Measurements from ENCODE around the gene KDM5A. TPM values are rescaled to one million over a fixed set of nuclear protein-coding genes. Genes with fewer than 3 reads are reported as not detected.

KDM5A gene
- total and polyA plus RNA-seq, 10 of the 15 experiments (the other 5 are each of a cell fraction or from before 2014, with no cell fraction given): 9.0 to 59.9 (median 27.7) TPM

DNA sequence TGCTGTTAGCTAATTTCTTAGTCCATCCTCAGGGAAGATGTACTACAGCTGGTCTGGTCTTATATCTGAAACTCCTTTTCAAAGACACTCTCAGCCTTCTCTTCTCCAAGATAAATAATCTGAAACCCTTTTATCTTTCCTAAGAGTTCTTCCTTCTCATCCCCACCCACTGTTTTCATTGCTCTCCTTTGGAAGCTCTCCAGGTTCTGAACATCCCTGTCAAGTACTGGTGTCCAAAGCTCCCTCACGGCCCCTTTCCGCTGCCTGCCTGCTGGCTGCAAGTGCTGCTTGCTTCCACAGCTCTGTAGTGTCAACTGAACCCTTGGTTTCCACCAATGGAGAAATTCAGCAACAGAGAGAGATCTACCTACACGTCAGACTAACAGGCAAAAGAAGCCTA lies 119.9 kb downstream of the KDM5A start:
- H3K9ac ChIP-seq (ENCODE audit: control insufficient read depth, insufficient read depth, low read length): no peak overlapping the region
- BruUV-seq (replicated peaks): no TSS peak
- 67% methylated on average over 3 of the region's 3 CpGs for WGBS (ENCODE audit: insufficient coverage, insufficient replicate concordance, low lambda C conversion rate, missing lambda C conversion rate)
- no peaks in the 10 kb centered on the region for H3K9me3 ChIP-seq (replicated peaks; ENCODE audit: control insufficient read depth, insufficient read depth, low read length)
- H3K4me1 ChIP-seq (ENCODE audit: control insufficient read depth, insufficient read depth, low read length): no peaks in the 10 kb centered on the region
- DNase-seq (ENCODE audit: low read depth, low spot score) (no peak), FAIRE-seq (no peak), ATAC-seq (no peak)
- H3K4me2 ChIP-seq (ENCODE audit: control insufficient read depth, insufficient read depth): no peak overlapping the region
- RAD21 ChIA-PET (ENCODE audit: unreplicated experiment): no interaction called here
- intact Hi-C loops (cut with micrococcal nuclease; ENCODE audit: unreplicated experiment) (no loop called here), in situ Hi-C loops (cut with MboI) (no loop called here)
- H2AFZ ChIP-seq (ENCODE audit: control insufficient read depth, low read depth, low read length): no peak overlapping the region
- SMC1A ChIA-PET (ENCODE audit: uncharacterized antibody, unreplicated experiment): interaction anchor here (1.2 kb wide), 1 partner anchor 8 kb away, joined by 3 read pairs; no protein-coding TSS in a partner anchor
- TF ChIP-seq CBX5 (IDR thresholded peaks at IDR 0.05; ENCODE audit: low read depth) (no peak), ASH2L (IDR thresholded peaks at IDR 0.05; ENCODE audit: borderline replicate concordance, low read depth) (no peak), TCF3 (IDR thresholded peaks at IDR 0.05; ENCODE audit: borderline replicate concordance, insufficient read depth, low read depth, low read length) (no peak), NFYA (IDR thresholded peaks at IDR 0.05; ENCODE audit: borderline replicate concordance, low read depth, low read length) (no peak), RCOR1 (conservative IDR thresholded peaks at IDR 0.05; ENCODE audit: low read depth, low read length) (no peak), GATAD2B (conservative IDR thresholded peaks at IDR 0.05; ENCODE audit: low read depth) (no peak), KLF5 (IDR thresholded peaks at IDR 0.05; ENCODE audit: partially characterized antibody) (no peak), RFX5 (IDR thresholded peaks at IDR 0.05; ENCODE audit: low read depth, low read length) (no peak), CHD2 (IDR thresholded peaks at IDR 0.05; ENCODE audit: borderline replicate concordance, low read depth, low read length) (no peak)
- POLR2A ChIA-PET: no interaction called here
- no peaks in the 10 kb centered on the region for H3K36me3 ChIP-seq (ENCODE audit: control insufficient read depth in 2 of 2, insufficient read depth in 2 of 2, low read length in 1 of 2)
- CTCF ChIA-PET: no interaction called here
- no peaks in the 10 kb centered on the region for H3K27me3 ChIP-seq (replicated peaks in 1 of 2; ENCODE audit: control insufficient read depth in 2 of 2, insufficient read depth in 2 of 2, low read length in 1 of 2)
- no peak overlapping the region for H3K4me3 ChIP-seq
- no peaks in the 10 kb centered on the region for H4K20me1 ChIP-seq (ENCODE audit: control insufficient read depth, insufficient read depth)
- H3K79me2 ChIP-seq (ENCODE audit: control insufficient read depth, insufficient read depth, low read length): no peaks in the 10 kb centered on the region
- no peak overlapping the region for H3K27ac ChIP-seq (ENCODE audit: control insufficient read depth, insufficient read depth)

DNA sequence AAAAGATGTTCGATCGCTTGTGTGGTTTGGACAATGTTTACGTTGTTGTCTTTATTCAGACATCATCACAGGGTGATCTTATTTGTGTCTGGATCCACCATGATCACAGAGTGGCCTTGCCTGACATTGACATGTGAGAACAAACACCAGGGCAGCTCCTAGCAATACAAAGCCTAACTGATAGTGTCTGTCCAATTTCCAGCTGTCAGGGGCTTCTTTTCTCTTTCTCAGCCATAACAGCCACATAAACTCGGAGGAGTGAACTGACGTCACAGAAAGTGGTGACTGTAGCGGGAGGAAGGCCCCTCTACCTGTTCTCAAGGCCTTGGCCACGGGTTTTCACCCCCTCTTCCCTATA lies 120.7 kb downstream of the KDM5A start:
- RAD21 ChIA-PET (ENCODE audit: unreplicated experiment): no interaction called here
- H2AFZ ChIP-seq (ENCODE audit: control insufficient read depth, low read depth, low read length): no peak overlapping the region
- CTCF ChIA-PET: no interaction called here
- SMC1A ChIA-PET (ENCODE audit: uncharacterized antibody, unreplicated experiment): interaction anchor here (1.2 kb wide), 1 partner anchor 9 kb away, joined by 3 read pairs; no protein-coding TSS in a partner anchor
- no peaks in the 10 kb centered on the region for H3K36me3 ChIP-seq (ENCODE audit: control insufficient read depth in 2 of 2, insufficient read depth in 2 of 2, low read length in 1 of 2)
- H3K4me1 ChIP-seq (ENCODE audit: control insufficient read depth, insufficient read depth, low read length): no peaks in the 10 kb centered on the region
- DNase-seq (ENCODE audit: low read depth, low spot score) (no peak), FAIRE-seq (no peak), ATAC-seq (no peak)
- H3K9me3 ChIP-seq (replicated peaks; ENCODE audit: control insufficient read depth, insufficient read depth, low read length): no peaks in the 10 kb centered on the region
- intact Hi-C loops (cut with micrococcal nuclease; ENCODE audit: unreplicated experiment): loop anchor here (1.0 kb wide), 1 partner anchor 8 kb away; no protein-coding TSS in a partner anchor
- H3K4me2 ChIP-seq (ENCODE audit: control insufficient read depth, insufficient read depth): no peak overlapping the region
- no TSS peak for BruUV-seq (replicated peaks)
- H3K79me2 ChIP-seq (ENCODE audit: control insufficient read depth, insufficient read depth, low read length): no peaks in the 10 kb centered on the region
- POLR2A ChIA-PET: no interaction called here
- no peak overlapping the region for H3K9ac ChIP-seq (ENCODE audit: control insufficient read depth, insufficient read depth, low read length)
- TF ChIP-seq E2F4 (IDR thresholded peaks at IDR 0.05; ENCODE audit: low read depth, low read length) (no peak), MEF2B (IDR thresholded peaks at IDR 0.05; ENCODE audit: partially characterized antibody, poor library complexity, severe bottlenecking) (no peak), YBX1 (IDR thresholded peaks at IDR 0.05) (no peak), MAX (IDR thresholded peaks at IDR 0.05; ENCODE audit: low read depth, low read length) (no peak), LARP7 (IDR thresholded peaks at IDR 0.05) (no peak), ZBED1 (IDR thresholded peaks at IDR 0.05; ENCODE audit: borderline replicate concordance) (no peak), IKZF2 (IDR thresholded peaks at IDR 0.05) (no peak), SMAD5 (IDR thresholded peaks at IDR 0.05; ENCODE audit: low read depth) (no peak), EZH2 (IDR thresholded peaks at IDR 0.05; ENCODE audit: borderline replicate concordance, control insufficient read depth, low read depth, low read length) (no peak)
- H3K27me3 ChIP-seq (replicated peaks in 1 of 2; ENCODE audit: control insufficient read depth in 2 of 2, insufficient read depth in 2 of 2, low read length in 1 of 2): no peaks in the 10 kb centered on the region
- no peak overlapping the region for H3K4me3 ChIP-seq
- no peak overlapping the region for H3K27ac ChIP-seq (ENCODE audit: control insufficient read depth, insufficient read depth)
- WGBS (ENCODE audit: insufficient coverage, insufficient replicate concordance, low lambda C conversion rate, missing lambda C conversion rate): 55% methylated on average over 7 of the region's 7 CpGs
- in situ Hi-C loops (cut with MboI): no loop called here
- no peaks in the 10 kb centered on the region for H4K20me1 ChIP-seq (ENCODE audit: control insufficient read depth, insufficient read depth)
